ENCODE data around the gene PACS2. TPM values are rescaled to one million over a fixed set of nuclear protein-coding genes. Genes with fewer than 3 reads are reported as not detected.

PACS2 gene
- total RNA-seq, 1 donor from 2014 or later, result 60.0 TPM

DNA sequence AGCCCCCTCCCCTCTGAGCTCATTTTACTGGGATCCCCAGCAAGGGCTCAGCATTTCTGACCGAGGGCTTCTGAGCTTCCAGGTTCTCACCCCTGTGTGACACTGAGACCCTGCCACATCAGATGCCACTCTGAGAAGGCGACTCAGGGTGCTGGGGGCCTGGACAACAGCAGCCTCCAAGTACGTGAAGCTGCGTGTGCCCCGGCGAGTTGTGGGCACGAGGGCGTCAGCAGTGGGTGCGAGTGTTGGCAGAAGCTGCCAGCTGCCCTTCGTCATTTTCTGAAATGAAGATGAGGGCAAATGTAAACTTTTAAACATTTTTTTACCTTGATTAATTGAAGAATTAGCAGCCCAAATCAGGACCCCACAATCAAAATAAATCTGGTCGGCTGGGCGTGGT, 51.1 kb downstream of the PACS2 start:
- no peak overlapping the region for H3K4me3 ChIP-seq (ENCODE audit: low read length in 3 of 3)
- peaks cover 11 to 27% (median 24%) of the 10 kb centered on the region in 3 donors for H3K36me3 ChIP-seq (ENCODE audit: control insufficient read depth in 3 of 3, insufficient read depth in 3 of 3, low read length in 3 of 3)
- H3K27me3 ChIP-seq (ENCODE audit: control insufficient read depth in 3 of 3, insufficient read depth in 3 of 3, low read length in 3 of 3), result no peaks in the 10 kb centered on the region
- H3K9ac ChIP-seq (ENCODE audit: low read depth in 1 of 3, low read length in 3 of 3), result no peak overlapping the region
- H3K9me3 ChIP-seq (ENCODE audit: control insufficient read depth in 3 of 3, low read length in 3 of 3), result no peaks in the 10 kb centered on the region
- H3K27ac ChIP-seq (ENCODE audit: low read depth, low read length), result no peak overlapping the region
- H3K4me1 ChIP-seq (ENCODE audit: control insufficient read depth in 3 of 3, insufficient read depth in 3 of 3, low read length in 3 of 3), result no peaks in the 10 kb centered on the region

GRCh38 chr14:105366386-105367074, 52.0 kb downstream of the PACS2 start:
- Histone ChIP-seq H3K4me3 (ENCODE audit: low read length in 3 of 3) (no peak overlapping the region), H3K9me3 (ENCODE audit: control insufficient read depth in 3 of 3, low read length in 3 of 3) (no peaks in the 10 kb centered on the region), H3K4me1 (ENCODE audit: control insufficient read depth in 3 of 3, insufficient read depth in 3 of 3, low read length in 3 of 3) (peaks cover 0 to 5% (median 3%) of the 10 kb centered on the region in 3 donors), H3K36me3 (ENCODE audit: control insufficient read depth in 3 of 3, insufficient read depth in 3 of 3, low read length in 3 of 3) (peaks cover 9 to 25% (median 24%) of the 10 kb centered on the region in 3 donors), H3K9ac (ENCODE audit: low read depth in 1 of 3, low read length in 3 of 3) (no peak overlapping the region), H3K27me3 (ENCODE audit: control insufficient read depth in 3 of 3, insufficient read depth in 3 of 3, low read length in 3 of 3) (no peaks in the 10 kb centered on the region), H3K27ac (ENCODE audit: low read depth, low read length) (no peak overlapping the region)

DNA sequence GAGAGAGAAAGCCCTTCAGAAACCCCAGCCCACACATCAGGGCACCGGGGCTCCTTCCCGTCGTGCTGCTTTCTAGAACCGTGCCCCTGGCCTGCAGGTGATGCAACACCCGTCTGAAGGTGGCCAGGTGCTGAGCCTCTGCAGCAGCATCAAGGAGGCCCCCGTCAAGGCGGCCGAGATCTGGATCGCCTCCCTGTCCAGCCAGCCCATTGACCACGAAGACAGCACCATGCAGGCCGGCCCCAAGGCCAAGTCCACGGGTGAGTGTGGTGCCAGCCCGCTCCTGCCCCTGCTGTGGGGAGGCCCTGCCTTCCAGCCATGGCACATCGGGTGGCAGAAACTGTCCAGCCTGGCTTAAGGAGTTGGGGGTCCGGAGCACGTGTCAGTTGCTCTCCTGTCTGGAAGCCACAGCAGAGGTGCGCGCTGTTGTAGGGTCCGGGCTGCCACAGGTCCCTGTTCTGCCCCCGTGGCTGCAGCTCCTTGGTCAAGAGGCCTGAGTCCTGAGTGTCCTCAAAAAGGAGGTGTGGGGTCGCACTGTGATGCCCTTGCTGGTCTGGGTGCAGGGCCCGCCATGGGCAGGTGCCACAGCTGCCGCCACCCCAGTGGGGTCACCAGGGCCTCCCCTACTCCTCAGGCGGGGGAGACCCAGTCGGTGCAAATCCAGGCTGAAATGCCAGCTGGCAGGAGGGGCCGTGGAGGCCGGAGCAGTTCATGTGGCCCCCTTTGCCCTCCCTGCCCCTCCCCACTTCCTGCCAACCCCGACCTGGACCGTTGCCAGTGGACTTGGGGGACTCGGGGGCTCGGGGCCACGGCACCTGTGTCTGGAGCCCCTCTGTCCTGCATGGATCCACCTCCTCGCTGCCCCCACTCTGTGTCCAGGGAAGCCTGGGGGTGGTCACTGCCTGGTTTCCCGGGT, 52.8 kb downstream of the PACS2 start:
- H3K36me3 ChIP-seq (ENCODE audit: control insufficient read depth in 3 of 3, insufficient read depth in 3 of 3, low read length in 3 of 3), result peaks cover 9 to 30% (median 28%) of the 10 kb centered on the region in 3 donors
- H3K27me3 ChIP-seq (ENCODE audit: control insufficient read depth in 3 of 3, insufficient read depth in 3 of 3, low read length in 3 of 3), result no peaks in the 10 kb centered on the region
- H3K4me1 ChIP-seq (ENCODE audit: control insufficient read depth in 3 of 3, insufficient read depth in 3 of 3, low read length in 3 of 3), result peaks cover 0 to 5% (median 3%) of the 10 kb centered on the region in 3 donors
- H3K27ac ChIP-seq (ENCODE audit: low read depth, low read length), result no peak overlapping the region
- H3K9ac ChIP-seq (ENCODE audit: low read depth in 1 of 3, low read length in 3 of 3), result no peak overlapping the region
- H3K4me3 ChIP-seq (ENCODE audit: low read length in 3 of 3), result no peak overlapping the region
- no peaks in the 10 kb centered on the region for H3K9me3 ChIP-seq (ENCODE audit: control insufficient read depth in 3 of 3, low read length in 3 of 3)

DNA sequence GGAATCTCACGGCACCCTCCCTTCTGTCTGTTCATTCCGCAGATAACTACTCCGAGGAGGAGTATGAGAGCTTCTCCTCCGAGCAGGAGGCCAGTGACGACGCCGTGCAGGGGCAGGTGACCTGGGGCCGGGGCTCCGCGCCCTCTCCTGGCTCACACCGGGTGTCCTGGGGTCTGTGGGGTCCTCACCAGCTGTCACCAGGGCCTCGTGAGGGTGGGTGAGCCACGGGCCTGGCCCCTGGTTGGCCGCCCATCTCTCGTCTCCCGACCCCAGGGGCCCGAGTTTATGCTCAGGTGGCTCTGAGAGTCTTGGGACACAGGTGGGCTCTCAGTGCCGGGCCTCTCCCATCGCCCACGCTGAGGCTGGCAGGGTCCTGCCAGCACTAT, 53.5 kb downstream of the PACS2 start:
- Histone ChIP-seq H3K9me3 (ENCODE audit: control insufficient read depth in 3 of 3, low read length in 3 of 3) (no peaks in the 10 kb centered on the region), H3K27ac (ENCODE audit: low read depth, low read length) (no peak overlapping the region), H3K4me3 (ENCODE audit: low read length in 3 of 3) (no peak overlapping the region), H3K4me1 (ENCODE audit: control insufficient read depth in 3 of 3, insufficient read depth in 3 of 3, low read length in 3 of 3) (peaks cover 0 to 5% (median 3%) of the 10 kb centered on the region in 3 donors), H3K9ac (ENCODE audit: low read depth in 1 of 3, low read length in 3 of 3) (no peak overlapping the region), H3K27me3 (ENCODE audit: control insufficient read depth in 3 of 3, insufficient read depth in 3 of 3, low read length in 3 of 3) (no peaks in the 10 kb centered on the region), H3K36me3 (ENCODE audit: control insufficient read depth in 3 of 3, insufficient read depth in 3 of 3, low read length in 3 of 3) (peaks cover 9 to 30% (median 28%) of the 10 kb centered on the region in 3 donors)

DNA sequence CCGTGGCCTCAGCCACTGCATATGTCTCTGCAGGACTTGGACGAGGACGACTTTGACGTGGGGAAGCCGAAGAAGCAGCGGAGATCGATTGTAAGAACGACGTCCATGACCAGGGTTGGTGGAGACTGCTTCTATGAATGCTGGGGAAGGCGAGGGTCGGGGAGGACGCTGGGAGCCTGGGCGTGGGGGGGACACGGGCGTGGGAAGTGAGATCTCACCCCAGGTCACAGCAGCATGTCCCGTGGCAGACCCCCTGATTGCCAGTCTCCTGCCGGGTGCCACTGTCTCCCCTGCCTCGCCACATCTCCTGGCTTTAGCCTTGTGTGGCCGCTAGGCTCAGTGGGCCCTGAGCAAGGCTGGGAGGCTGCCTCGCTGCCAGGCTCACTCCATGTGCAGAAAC, 53.9 kb downstream of the PACS2 start:
- no peaks in the 10 kb centered on the region for H3K27me3 ChIP-seq (ENCODE audit: control insufficient read depth in 3 of 3, insufficient read depth in 3 of 3, low read length in 3 of 3)
- no peak overlapping the region for H3K27ac ChIP-seq (ENCODE audit: low read depth, low read length)
- peaks cover 0 to 5% (median 3%) of the 10 kb centered on the region in 3 donors for H3K4me1 ChIP-seq (ENCODE audit: control insufficient read depth in 3 of 3, insufficient read depth in 3 of 3, low read length in 3 of 3)
- H3K9ac ChIP-seq (ENCODE audit: low read depth in 1 of 3, low read length in 3 of 3), result no peak overlapping the region
- no peaks in the 10 kb centered on the region for H3K9me3 ChIP-seq (ENCODE audit: control insufficient read depth in 3 of 3, low read length in 3 of 3)
- no peak overlapping the region for H3K4me3 ChIP-seq (ENCODE audit: low read length in 3 of 3)
- peaks cover 11 to 30% (median 30%) of the 10 kb centered on the region in 3 donors for H3K36me3 ChIP-seq (ENCODE audit: control insufficient read depth in 3 of 3, insufficient read depth in 3 of 3, low read length in 3 of 3)

DNA sequence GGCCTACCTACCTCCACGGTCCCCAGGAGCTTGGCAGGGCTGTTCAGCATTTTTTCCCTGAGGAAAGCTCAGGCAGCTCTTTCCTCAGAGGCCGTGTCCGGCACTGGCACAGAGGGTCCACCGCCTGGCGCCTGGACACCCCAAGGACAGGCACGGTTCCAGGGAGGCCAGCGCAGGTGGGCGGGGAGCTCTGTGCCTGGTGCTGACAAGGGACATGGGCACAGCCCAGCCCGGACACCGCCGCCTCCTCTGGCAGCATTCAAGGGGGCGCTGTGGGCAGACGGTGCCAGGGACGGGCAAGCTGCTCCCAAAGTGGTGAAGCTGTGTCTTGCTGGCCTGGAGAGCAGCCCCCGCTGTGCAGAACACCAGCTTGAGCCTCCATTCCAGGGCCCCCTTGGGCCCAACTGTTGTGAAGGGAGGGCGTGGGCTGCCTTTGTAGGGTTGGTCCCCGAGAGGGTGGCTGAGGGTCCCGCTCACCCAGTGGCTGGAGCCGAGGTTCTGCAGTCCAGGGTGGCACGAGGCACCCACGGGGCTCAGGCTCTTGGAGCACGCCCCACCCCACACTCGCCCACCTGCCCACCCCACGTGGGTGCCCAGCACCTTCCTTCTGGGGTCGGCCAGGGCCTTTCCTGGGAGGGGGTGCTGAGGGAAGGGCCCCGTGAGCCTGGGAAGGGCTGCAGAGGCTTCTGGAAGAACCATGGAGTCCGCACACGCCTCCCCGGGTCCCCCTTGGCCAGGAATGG, 54.5 kb downstream of the PACS2 start:
- Histone ChIP-seq H3K27ac (ENCODE audit: low read depth, low read length) (no peak overlapping the region), H3K36me3 (ENCODE audit: control insufficient read depth in 3 of 3, insufficient read depth in 3 of 3, low read length in 3 of 3) (peaks cover 11 to 30% (median 28%) of the 10 kb centered on the region in 3 donors)

DNA sequence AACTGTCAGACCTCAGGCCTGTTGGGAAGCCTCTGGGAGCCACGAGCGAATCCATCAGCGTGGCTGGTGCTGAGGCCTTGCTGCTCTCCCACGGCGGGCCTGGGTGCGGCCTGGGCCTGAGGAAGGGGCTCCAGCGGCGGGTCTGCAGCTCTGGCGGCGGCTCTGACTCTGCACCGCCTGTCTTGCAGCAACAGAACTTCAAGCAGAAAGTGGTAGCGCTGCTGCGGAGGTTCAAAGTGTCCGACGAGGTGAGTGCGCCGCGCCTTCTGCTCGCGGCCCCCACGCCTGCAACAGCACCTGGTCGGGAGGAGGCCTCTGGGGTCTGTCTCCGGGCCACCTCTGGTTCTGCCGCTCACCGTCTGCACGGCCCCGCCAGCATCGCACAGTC, 55.1 kb downstream of the PACS2 start:
- Histone ChIP-seq H3K27ac (ENCODE audit: low read depth, low read length) (no peak overlapping the region), H3K9me3 (ENCODE audit: control insufficient read depth in 3 of 3, low read length in 3 of 3) (no peaks in the 10 kb centered on the region), H3K4me3 (ENCODE audit: low read length in 3 of 3) (no peak overlapping the region), H3K4me1 (ENCODE audit: control insufficient read depth in 3 of 3, insufficient read depth in 3 of 3, low read length in 3 of 3) (peaks cover 0 to 5% (median 3%) of the 10 kb centered on the region in 3 donors), H3K36me3 (ENCODE audit: control insufficient read depth in 3 of 3, insufficient read depth in 3 of 3, low read length in 3 of 3) (peaks cover 11 to 30% (median 28%) of the 10 kb centered on the region in 3 donors), H3K9ac (ENCODE audit: low read depth in 1 of 3, low read length in 3 of 3) (no peak overlapping the region), H3K27me3 (ENCODE audit: control insufficient read depth in 3 of 3, insufficient read depth in 3 of 3, low read length in 3 of 3) (no peaks in the 10 kb centered on the region)

More for the DNA sequence above, 54.5 kb downstream of the PACS2 start:
- Histone ChIP-seq H3K9ac (ENCODE audit: low read depth in 1 of 3, low read length in 3 of 3) (no peak overlapping the region), H3K4me3 (ENCODE audit: low read length in 3 of 3) (no peak overlapping the region), H3K27me3 (ENCODE audit: control insufficient read depth in 3 of 3, insufficient read depth in 3 of 3, low read length in 3 of 3) (no peaks in the 10 kb centered on the region), H3K4me1 (ENCODE audit: control insufficient read depth in 3 of 3, insufficient read depth in 3 of 3, low read length in 3 of 3) (peaks cover 0 to 5% (median 3%) of the 10 kb centered on the region in 3 donors), H3K9me3 (ENCODE audit: control insufficient read depth in 3 of 3, low read length in 3 of 3) (no peaks in the 10 kb centered on the region)

DNA sequence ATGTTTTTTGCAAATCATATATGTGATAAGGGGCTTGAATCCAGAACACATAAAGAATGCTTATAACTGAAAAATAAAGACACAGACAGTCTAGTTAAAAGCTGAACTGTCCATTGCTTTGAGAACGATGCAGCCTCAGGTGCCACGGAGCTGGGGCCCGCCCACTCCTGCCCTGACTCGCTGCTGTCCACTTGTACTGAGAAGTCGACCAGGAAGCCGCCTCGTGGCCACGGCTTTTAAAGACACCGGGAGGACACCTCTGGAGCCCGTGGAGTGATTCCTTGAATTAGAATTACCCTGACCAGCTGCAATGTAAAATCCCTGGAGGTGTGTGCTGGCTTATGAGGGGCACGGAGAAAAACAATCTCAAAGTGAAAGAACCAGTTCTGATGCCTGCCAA, 59.8 kb downstream of the PACS2 start:
- Histone ChIP-seq H3K4me3 (ENCODE audit: low read length in 3 of 3) (no peak overlapping the region), H3K4me1 (ENCODE audit: control insufficient read depth in 3 of 3, insufficient read depth in 3 of 3, low read length in 3 of 3) (peaks cover 0 to 5% (median 3%) of the 10 kb centered on the region in 3 donors), H3K27me3 (ENCODE audit: control insufficient read depth in 3 of 3, insufficient read depth in 3 of 3, low read length in 3 of 3) (no peaks in the 10 kb centered on the region), H3K9ac (ENCODE audit: low read depth in 1 of 3, low read length in 3 of 3) (no peak overlapping the region), H3K9me3 (ENCODE audit: control insufficient read depth in 3 of 3, low read length in 3 of 3) (no peaks in the 10 kb centered on the region), H3K27ac (ENCODE audit: low read depth, low read length) (no peak overlapping the region), H3K36me3 (ENCODE audit: control insufficient read depth in 3 of 3, insufficient read depth in 3 of 3, low read length in 3 of 3) (peaks cover 2 to 13% (median 8%) of the 10 kb centered on the region in 3 donors)

DNA sequence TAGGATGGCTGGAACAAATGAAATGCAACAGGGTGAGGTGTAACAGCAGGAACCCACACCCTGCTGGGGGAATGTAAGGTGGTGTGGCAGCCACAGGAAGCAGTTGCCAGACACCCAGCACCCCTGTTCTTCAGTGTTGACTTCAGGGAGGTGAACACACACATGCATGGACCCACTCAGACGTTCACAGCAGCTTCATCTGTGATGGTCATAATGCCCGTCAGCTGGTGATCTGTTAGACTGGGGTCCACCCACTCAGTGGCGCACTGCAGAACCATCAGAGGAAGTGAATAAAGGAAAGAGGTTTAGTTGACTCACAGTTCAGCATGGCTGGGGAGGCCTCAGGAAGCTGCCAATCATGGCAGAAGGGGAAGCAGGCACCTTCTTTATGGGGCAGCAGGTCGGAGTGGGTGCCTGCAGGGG, 61.1 kb downstream of the PACS2 start:
- Histone ChIP-seq H3K4me1 (ENCODE audit: control insufficient read depth in 3 of 3, insufficient read depth in 3 of 3, low read length in 3 of 3) (peaks cover 0 to 5% (median 3%) of the 10 kb centered on the region in 3 donors), H3K9ac (ENCODE audit: low read depth in 1 of 3, low read length in 3 of 3) (no peak overlapping the region), H3K9me3 (ENCODE audit: control insufficient read depth in 3 of 3, low read length in 3 of 3) (no peaks in the 10 kb centered on the region), H3K27ac (ENCODE audit: low read depth, low read length) (no peak overlapping the region), H3K36me3 (ENCODE audit: control insufficient read depth in 3 of 3, insufficient read depth in 3 of 3, low read length in 3 of 3) (peaks cover 7 to 13% (median 8%) of the 10 kb centered on the region in 3 donors), H3K27me3 (ENCODE audit: control insufficient read depth in 3 of 3, insufficient read depth in 3 of 3, low read length in 3 of 3) (no peaks in the 10 kb centered on the region), H3K4me3 (ENCODE audit: low read length in 3 of 3) (no peak overlapping the region)

Data from skeletal muscle tissue (tissue), 4 donors.